H9 (cell line): ENCODE data around the gene DPP10. TPM values are rescaled to one million over a fixed set of nuclear protein-coding genes. Genes with fewer than 3 reads are reported as not detected.

Source experiments
- DNase-seq: peaks from one replicate; pipeline ENCODE4 v3.0.0-alpha.2; 2017
- H2AFZ ChIP-seq: one replicate; pipeline ENCODE4 v1.6.1; 2013; ENCODE audit warnings: mild to moderate bottlenecking, low read length, control low read depth, moderate library complexity
- H2AK5ac ChIP-seq: 2 replicates; pipeline ENCODE4 v1.6.1; 2013; ENCODE audit warnings: low read length, control low read depth, mixed read lengths; ENCODE audit not compliant: insufficient read length
- H2BK120ac ChIP-seq: one replicate; pipeline ENCODE4 v1.6.1; 2013; ENCODE audit warnings: low read depth, mild to moderate bottlenecking, low read length, control low read depth, inconsistent platforms; ENCODE audit not compliant: poor library complexity, severe bottlenecking
- H2BK12ac ChIP-seq: 2 replicates; pipeline ENCODE4 v1.6.1; 2013; ENCODE audit warnings: low read length, control low read depth, mixed read lengths, low read depth; ENCODE audit not compliant: insufficient read length
- H2BK15ac ChIP-seq: 2 replicates; pipeline ENCODE4 v1.6.1; 2013; ENCODE audit warnings: low read depth, low read length, control low read depth
- H2BK20ac ChIP-seq: one replicate; pipeline ENCODE4 v1.6.1; 2013; ENCODE audit warnings: low read depth, mild to moderate bottlenecking, low read length, control low read depth, inconsistent platforms; ENCODE audit not compliant: poor library complexity, severe bottlenecking
- H2BK5ac ChIP-seq: 2 replicates; pipeline ENCODE4 v1.6.1; 2013; ENCODE audit warnings: low read length, control low read depth, mixed read lengths; ENCODE audit not compliant: insufficient read length
- H3K14ac ChIP-seq: 2 replicates; pipeline ENCODE4 v1.6.1; 2013; ENCODE audit warnings: low read length, control low read depth; ENCODE audit not compliant: insufficient read depth
- H3K18ac ChIP-seq: 2 replicates; pipeline ENCODE4 v1.6.1; 2013; ENCODE audit warnings: low read depth, mild to moderate bottlenecking, mixed read lengths, low read length, control low read depth; ENCODE audit not compliant: insufficient read length
- H3K23ac ChIP-seq: 2 replicates; pipeline ENCODE4 v1.6.1; 2013; ENCODE audit warnings: low read length, control low read depth, mixed read lengths, low read depth; ENCODE audit not compliant: insufficient read length
- H3K23me2 ChIP-seq: 2 replicates; pipeline ENCODE4 v1.6.1; 2013; ENCODE audit warnings: low read depth, mild to moderate bottlenecking, mixed read lengths, low read length, control low read depth; ENCODE audit not compliant: insufficient read length, poor library complexity, severe bottlenecking
- H3K27ac ChIP-seq: 2 replicates; pipeline ENCODE4 v1.5.1; 2013; ENCODE audit warnings: low read length, control low read depth, mixed read lengths, low read depth; ENCODE audit not compliant: insufficient read length
- H3K27me3 ChIP-seq: 2 replicates; pipeline ENCODE4 v1.6.1; 2013; ENCODE audit warnings: low read length, control low read depth, inconsistent platforms; ENCODE audit not compliant: insufficient read depth
- H3K4ac ChIP-seq: 2 replicates; pipeline ENCODE4 v1.6.1; 2013; ENCODE audit warnings: low read depth, mild to moderate bottlenecking, control low read depth, inconsistent platforms, low read length, moderate library complexity
- H3K4me1 ChIP-seq: 2 replicates; pipeline ENCODE4 v1.6.1; 2013; ENCODE audit warnings: low read length, control low read depth, inconsistent platforms; ENCODE audit not compliant: insufficient read depth
- H3K4me2 ChIP-seq: 2 replicates; pipeline ENCODE4 v1.6.1; 2013; ENCODE audit warnings: low read length, control low read depth, mixed read lengths; ENCODE audit not compliant: insufficient read length, insufficient read depth
- H3K56ac ChIP-seq: 2 replicates; pipeline ENCODE4 v1.6.1; 2013; ENCODE audit warnings: low read depth, mild to moderate bottlenecking, mixed read lengths, low read length, control low read depth; ENCODE audit not compliant: insufficient read length
- H3K79me1 ChIP-seq: 2 replicates; pipeline ENCODE4 v1.6.1; 2013; ENCODE audit warnings: low read depth, mild to moderate bottlenecking, moderate library complexity, low read length, control low read depth, inconsistent platforms; ENCODE audit not compliant: insufficient read depth, poor library complexity, severe bottlenecking
- H3K79me2 ChIP-seq: 2 replicates; pipeline ENCODE4 v1.6.1; 2013; ENCODE audit warnings: low read length, control low read depth, inconsistent platforms; ENCODE audit not compliant: insufficient read depth
- H3K9ac ChIP-seq: 2 replicates; pipeline ENCODE4 v1.6.1; 2013; ENCODE audit warnings: low read length, control low read depth, mixed read lengths; ENCODE audit not compliant: insufficient read length; ENCODE audit errors: extremely low read depth
- H3K9me3 ChIP-seq: one replicate; pipeline ENCODE4 v1.6.1; 2013; ENCODE audit warnings: low read depth, low read length, inconsistent platforms; ENCODE audit not compliant: control insufficient read depth
- H3T11ph ChIP-seq: one replicate; pipeline ENCODE4 v1.6.1; 2013; ENCODE audit warnings: mild to moderate bottlenecking, low read length, control low read depth, inconsistent platforms
- H4K20me1 ChIP-seq: one replicate; pipeline ENCODE4 v1.6.1; 2013; ENCODE audit not compliant: control insufficient read depth, insufficient read length, insufficient read depth
- H4K5ac ChIP-seq: 2 replicates; pipeline ENCODE4 v1.6.1; 2013; ENCODE audit warnings: low read depth, mild to moderate bottlenecking, mixed read lengths, low read length, control low read depth; ENCODE audit not compliant: insufficient read length
- H4K8ac ChIP-seq: replicated peaks from 2 replicates; pipeline ENCODE4 v1.6.1; 2013; ENCODE audit warnings: low read length, control low read depth, mixed read lengths, low read depth; ENCODE audit not compliant: insufficient read length
- H4K91ac ChIP-seq: 2 replicates; pipeline ENCODE4 v1.6.1; 2013; ENCODE audit warnings: low read depth, mild to moderate bottlenecking, moderate library complexity, mixed read lengths, low read length, control low read depth; ENCODE audit not compliant: insufficient read length
- H3K27ac Mint-ChIP-seq, 3 experiments: 2 replicates in 2 of 3; 3 replicates in 1 of 3; pipeline ENCODE4 v1.8.0; 2020 to 2021; ENCODE audit warnings: mixed read lengths in 3 of 3, mild to moderate bottlenecking in 1 of 3, moderate library complexity in 1 of 3
- H3K27me3 Mint-ChIP-seq: 2 replicates; pipeline ENCODE4 v1.8.0; 2021; ENCODE audit warnings: low read depth, mild to moderate bottlenecking, moderate library complexity, mixed read lengths
- H3K36me3 Mint-ChIP-seq, 3 experiments: 2 replicates in 2 of 3; 3 replicates in 1 of 3; pipeline ENCODE4 v1.8.0; 2020 to 2021; ENCODE audit warnings: low read depth in 3 of 3, mixed read lengths in 3 of 3; ENCODE audit not compliant: insufficient read depth in 1 of 3
- H3K4me1 Mint-ChIP-seq, 2 experiments: 2 replicates each; pipeline ENCODE4 v1.8.0; 2020; ENCODE audit warnings: mixed read lengths in 2 of 2
- H3K4me3 Mint-ChIP-seq, 2 experiments: 2 replicates in 1 of 2; 3 replicates in 1 of 2; pipeline ENCODE4 v1.8.0; 2020 to 2021; ENCODE audit warnings: mild to moderate bottlenecking in 2 of 2, mixed read lengths in 2 of 2, moderate library complexity in 1 of 2
- H3K9me3 Mint-ChIP-seq, 2 experiments: 2 replicates in 1 of 2; 3 replicates in 1 of 2; pipeline ENCODE4 v1.8.0; 2020; ENCODE audit warnings: mild to moderate bottlenecking in 2 of 2, mixed read lengths in 2 of 2, moderate library complexity in 1 of 2
- CTCF ChIP-seq: fragments of 200-600 bp; sonication (generic); conservative IDR thresholded peaks from 3 replicates; pipeline ENCODE4 v1.8.0; 2021; ENCODE audit warnings: antibody characterized with exemption, mild to moderate bottlenecking
- WGBS: extraction: QIAGEN DNeasy Blood & Tissue Kit; methylation state at CpG from one replicate; pipeline ENCODE4 v1.1.7; 2013; ENCODE audit warnings: missing lambda C conversion rate, low lambda C conversion rate, mixed read lengths; ENCODE audit not compliant: insufficient read length; ENCODE audit errors: extremely low coverage; 5-methylcytosine and 5-hydroxymethylcytosine counted together
- total RNA-seq: library from RNA; stranded (reverse); gene quantifications from 2 replicates; pipeline ENCODE4 v1.2.1, GENCODE V29; 2021

Gene DPP10
- total RNA-seq, 1 experiment from 2014 or later, result 11.3 TPM

- H3K36me3 Mint-ChIP-seq, result no peaks in the 10 kb centered on the region
- Histone ChIP-seq H2BK12ac (no peak overlapping the region), H2AK5ac (no peak overlapping the region), H2AFZ (no peak overlapping the region), H4K91ac (no peak overlapping the region), H3K79me2 (no peaks in the 10 kb centered on the region), H4K20me1 (no peaks in the 10 kb centered on the region), H3T11ph (no peak overlapping the region), H4K8ac (no peak overlapping the region), H3K27me3 (no peaks in the 10 kb centered on the region), H3K4me2 (no peak overlapping the region), H3K56ac (no peak overlapping the region), H3K9me3 (no peaks in the 10 kb centered on the region), H4K5ac (no peak overlapping the region), H3K79me1 (no peaks in the 10 kb centered on the region), H2BK20ac (no peak overlapping the region), H3K4ac (no peak overlapping the region), H3K27ac (no peak overlapping the region), H3K23me2 (no peaks in the 10 kb centered on the region), H2BK120ac (no peak overlapping the region), H3K9ac (no peak overlapping the region), H3K23ac (no peak overlapping the region), H3K14ac (no peak overlapping the region), H2BK5ac (no peak overlapping the region), H2BK15ac (no peak overlapping the region), H3K4me1 (no peaks in the 10 kb centered on the region), H3K18ac (no peak overlapping the region)
- no peak overlapping the region for H3K27ac Mint-ChIP-seq
- peaks cover 7 to 8% of the 10 kb centered on the region in 2 experiments for H3K4me1 Mint-ChIP-seq
- H3K4me3 Mint-ChIP-seq, result no peak overlapping the region
- TF ChIP-seq CTCF, result no peak
- no CpG with 5 or more reads among the region's 6 CpGs for WGBS
- no peaks in the 10 kb centered on the region; a peak in 1 of 5 replicates for H3K9me3 Mint-ChIP-seq
- H3K27me3 Mint-ChIP-seq, result no peaks in the 10 kb centered on the region
- DNase-seq, result no peak
These were observed 320.5 kb downstream of the DPP10 start for GRCh38 chr2:114762986-114763385.
